GM10847 (cell line): ENCODE results near the gene WNK1.

Experiments used
- POLR2A ChIP-seq: IDR thresholded peaks from 2 replicates; pipeline ENCODE4 v1.6.1; 2011; ENCODE audit not compliant: insufficient read length; ENCODE audit errors: extremely low read depth

Gene WNK1

DNA sequence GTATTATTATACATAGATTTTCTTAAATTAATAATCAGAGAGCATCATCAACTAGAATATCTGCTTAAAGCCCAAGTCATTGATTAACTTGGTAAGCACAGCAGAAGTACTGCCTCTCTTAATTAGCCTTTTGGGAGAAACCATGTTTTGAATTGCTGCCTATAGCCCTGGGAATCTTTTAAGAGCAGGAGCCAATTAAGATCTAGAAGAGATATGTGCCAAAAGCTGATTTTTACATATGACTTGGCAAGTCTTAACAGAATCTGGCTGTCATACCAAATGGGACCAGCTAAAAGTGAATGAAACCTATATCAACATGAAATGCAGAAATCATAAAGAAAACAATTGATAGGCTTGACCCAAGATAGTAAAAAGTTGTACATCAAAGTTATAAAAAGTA lies 23.2 kb upstream of the WNK1 start:
- TF ChIP-seq POLR2A, result no peak

- no peak for TF ChIP-seq POLR2A
Measured at GRCh38 chr12:730550-730949, 21.8 kb upstream of the WNK1 start.

DNA sequence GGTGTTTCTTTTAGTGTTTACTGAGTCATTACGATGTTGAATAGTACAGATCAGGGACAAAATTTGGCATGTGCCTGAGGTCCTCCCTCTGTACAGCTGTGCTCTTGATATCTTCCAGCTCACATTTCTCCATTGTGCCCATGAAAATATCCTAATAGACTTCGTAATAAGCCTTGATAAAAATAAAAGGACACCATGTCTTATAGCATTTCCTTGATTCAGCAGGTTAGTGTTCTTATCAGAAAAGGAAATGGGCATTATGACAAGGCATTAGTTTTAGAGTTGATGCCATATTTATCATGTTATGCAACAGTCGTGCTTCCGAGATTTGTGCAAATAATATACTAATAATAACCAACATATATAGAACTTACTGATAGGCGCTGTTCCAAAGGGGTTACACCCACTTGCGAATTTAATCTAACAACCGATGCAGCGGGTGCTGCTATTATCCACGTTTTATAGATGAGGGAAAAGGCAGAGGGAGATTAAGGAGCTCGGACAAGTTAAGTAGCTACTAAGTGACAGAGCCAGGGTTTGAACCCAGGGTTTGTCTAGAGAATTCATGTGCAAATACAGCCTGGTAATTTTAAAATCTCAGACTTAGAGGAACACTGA lies 15.1 kb upstream of the WNK1 start:
- no peak for TF ChIP-seq POLR2A

DNA sequence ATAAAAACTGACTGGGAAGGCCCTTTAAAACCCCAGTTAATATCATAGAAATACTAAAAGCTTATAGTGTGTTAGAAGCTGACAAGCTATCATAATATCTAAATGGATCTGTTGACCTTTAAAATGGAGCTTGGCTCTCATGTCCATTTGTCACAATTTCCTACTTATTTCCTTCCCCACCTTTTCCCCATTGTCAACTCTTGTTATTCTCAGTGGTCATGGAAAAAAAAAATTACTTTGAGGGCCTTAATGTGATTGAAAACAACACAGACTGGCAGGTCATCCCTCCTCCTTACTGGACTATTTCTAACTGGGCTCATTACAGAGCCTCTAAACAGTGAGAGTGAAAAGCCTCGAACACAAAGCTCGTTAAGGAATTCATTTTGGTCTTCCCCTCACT lies 13.7 kb upstream of the WNK1 start:
- no peak for TF ChIP-seq POLR2A

GRCh38 chr12:739349-739748 lies 13.0 kb upstream of the WNK1 start:
- no peak for TF ChIP-seq POLR2A

DNA sequence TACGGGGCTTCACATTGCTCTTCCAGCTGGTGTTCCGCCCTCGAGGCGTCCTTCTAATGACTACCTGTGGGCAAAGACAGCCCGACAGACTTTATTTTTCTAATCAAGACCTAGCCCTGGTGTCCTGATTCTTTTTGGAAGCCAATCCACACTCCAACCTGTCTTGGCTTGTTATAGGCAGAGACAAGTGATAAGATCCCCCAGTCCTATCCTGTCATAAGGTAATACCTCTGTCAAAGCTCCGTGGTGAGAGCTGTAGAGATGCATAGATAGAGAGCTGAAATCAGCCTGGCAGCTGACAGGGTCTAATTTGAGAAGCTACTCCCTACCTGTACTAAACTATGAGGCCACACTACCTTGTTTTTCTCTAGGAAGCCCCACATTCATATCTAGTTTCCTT lies 11.5 kb upstream of the WNK1 start:
- no peak for TF ChIP-seq POLR2A

DNA sequence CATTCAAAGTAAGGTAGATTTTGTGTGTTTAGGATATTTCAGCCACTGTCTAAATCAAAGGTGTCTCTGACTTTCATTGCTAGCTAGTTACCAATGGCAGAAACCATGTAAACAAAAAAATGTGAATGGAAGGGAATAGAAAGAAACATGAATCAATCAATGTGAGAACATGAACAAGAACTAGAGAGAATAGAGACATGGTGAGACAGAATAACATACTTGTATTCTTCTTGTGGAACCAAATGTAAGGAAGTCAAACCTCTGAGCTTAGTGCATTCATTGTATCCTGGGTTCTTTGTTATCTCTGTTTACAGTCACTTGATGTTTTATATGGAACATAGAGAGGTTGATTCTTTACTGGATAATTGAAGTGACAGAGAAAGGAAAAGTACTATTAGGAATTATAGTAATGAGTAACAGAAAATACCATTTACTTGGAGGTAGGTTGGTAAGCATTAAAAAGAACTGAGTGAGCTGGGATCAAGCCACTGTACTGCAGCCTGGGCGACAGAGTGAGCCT lies 2.6 kb upstream of the WNK1 start:
- TF ChIP-seq POLR2A, result no peak

DNA sequence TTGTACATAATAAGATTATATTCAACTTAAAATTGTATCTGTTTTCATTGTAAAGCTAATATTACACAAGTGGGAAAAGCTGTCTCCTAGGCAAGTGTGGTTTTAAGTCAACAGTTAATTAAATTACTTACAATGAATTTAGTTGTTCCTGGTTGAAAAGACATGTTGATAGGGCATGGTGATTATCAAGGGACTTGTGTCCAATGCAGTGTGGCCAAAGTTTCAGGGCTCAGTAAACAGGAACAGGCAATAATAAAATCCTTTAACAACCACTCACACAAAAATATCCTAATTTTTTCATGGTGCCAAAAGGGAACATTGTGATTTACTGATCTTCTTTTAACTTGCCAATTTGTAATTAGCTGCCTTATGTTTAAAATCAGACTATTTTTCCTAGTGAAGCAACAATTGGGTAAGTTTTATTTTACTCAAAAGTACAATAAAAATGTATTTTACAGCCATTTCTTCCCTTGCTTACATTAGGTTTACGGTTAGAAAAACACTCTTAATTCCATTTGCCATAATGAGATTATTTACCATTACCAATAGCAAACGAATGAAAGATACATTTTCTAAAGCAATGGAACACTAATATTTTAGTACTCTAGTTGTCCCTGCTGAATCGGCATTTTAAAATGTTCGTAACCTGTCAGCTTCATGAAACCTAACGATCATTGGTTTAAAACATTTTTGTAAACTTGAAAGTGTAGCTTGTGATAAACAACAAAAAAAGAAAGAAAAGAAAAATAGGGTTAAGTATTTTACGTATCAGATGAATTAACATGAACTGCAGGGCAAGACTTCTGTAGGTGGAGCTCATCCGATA lies 1.8 kb upstream of the WNK1 start:
- TF ChIP-seq POLR2A, result no peak

- peak; percentile 88 for TF ChIP-seq POLR2A
Measured at GRCh38 chr12:751192-751998, 984 bp upstream of the WNK1 start.

DNA sequence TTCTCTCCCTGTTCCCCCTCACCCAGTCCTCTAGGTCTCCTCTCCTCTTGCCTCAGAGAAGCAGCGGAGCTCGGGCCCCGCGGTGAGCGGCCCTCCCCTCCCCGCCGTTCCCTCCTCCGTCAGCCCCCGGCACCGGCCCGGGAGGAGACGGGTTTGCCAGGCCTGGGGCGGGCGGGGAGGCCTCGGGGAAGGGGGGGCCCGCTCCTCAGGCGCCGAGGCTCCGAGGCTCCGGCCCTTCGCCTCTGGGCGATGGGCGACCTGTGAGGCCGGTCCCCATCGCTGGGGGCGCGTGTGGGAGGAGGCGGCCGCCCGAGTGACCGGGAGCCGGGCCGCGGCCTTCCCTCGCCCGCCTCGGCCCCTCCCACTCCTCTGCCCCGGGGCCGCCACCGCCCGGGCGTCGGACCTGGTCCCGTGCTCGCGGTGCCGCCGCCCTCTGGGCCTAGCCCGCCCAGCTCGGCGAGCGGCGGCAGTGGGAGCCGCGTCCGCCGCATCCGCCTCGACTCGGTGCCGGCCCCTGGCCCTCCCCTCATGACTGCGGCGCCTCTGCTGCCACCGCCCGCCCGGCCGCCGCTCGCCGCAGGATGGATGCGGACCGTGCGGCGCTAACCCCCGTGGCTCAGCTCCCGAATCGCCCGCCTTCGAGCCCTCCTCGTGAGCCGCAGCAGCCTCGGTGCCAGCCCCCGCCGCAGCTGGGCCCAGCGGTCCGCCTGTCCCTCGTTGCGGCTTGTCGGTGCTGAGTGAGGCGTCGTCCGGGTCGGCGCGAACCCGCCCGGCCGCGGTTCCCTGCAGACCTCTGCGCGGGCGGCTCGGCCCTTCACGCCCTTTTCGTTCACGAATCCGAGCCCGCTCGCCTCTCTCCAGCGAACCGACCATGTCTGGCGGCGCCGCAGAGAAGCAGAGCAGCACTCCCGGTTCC lies 574 bp downstream of the WNK1 start:
- no peak for TF ChIP-seq POLR2A

DNA sequence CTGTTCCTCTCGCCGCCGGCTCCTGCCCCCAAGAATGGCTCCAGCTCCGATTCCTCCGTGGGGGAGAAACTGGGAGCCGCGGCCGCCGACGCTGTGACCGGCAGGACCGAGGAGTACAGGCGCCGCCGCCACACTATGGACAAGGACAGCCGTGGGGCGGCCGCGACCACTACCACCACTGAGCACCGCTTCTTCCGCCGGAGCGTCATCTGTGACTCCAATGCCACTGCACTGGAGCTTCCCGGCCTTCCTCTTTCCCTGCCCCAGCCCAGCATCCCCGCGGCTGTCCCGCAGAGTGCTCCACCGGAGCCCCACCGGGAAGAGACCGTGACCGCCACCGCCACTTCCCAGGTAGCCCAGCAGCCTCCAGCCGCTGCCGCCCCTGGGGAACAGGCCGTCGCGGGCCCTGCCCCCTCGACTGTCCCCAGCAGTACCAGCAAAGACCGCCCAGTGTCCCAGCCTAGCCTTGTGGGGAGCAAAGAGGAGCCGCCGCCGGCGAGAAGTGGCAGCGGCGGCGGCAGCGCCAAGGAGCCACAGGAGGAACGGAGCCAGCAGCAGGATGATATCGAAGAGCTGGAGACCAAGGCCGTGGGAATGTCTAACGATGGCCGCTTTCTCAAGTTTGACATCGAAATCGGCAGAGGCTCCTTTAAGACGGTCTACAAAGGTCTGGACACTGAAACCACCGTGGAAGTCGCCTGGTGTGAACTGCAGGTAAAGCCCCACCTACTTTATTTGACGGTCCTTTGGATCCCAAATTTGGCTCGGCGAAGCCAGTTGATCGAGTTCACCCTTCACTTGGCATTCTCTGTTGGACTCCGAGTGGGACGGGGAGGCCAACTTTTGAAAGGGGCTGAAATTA lies 1.5 kb downstream of the WNK1 start:
- no peak for TF ChIP-seq POLR2A

DNA sequence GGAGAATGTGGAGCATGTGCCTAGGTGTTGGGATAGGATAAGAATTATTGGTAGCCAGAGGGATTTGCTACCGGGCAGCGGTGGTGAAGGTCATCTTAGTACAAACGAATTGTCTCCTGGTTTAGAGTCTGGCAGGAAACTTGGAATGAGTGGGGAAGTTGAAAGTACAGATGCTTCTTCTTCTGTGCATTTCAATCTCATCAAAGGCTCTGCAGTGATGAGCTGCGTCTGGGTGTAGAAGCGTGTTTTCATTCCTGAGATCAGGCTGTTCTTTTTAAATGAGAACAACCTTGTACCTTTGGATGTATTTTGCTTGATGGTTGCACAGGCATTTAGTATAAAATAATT lies 2.1 kb downstream of the WNK1 start:
- no peak for TF ChIP-seq POLR2A

DNA sequence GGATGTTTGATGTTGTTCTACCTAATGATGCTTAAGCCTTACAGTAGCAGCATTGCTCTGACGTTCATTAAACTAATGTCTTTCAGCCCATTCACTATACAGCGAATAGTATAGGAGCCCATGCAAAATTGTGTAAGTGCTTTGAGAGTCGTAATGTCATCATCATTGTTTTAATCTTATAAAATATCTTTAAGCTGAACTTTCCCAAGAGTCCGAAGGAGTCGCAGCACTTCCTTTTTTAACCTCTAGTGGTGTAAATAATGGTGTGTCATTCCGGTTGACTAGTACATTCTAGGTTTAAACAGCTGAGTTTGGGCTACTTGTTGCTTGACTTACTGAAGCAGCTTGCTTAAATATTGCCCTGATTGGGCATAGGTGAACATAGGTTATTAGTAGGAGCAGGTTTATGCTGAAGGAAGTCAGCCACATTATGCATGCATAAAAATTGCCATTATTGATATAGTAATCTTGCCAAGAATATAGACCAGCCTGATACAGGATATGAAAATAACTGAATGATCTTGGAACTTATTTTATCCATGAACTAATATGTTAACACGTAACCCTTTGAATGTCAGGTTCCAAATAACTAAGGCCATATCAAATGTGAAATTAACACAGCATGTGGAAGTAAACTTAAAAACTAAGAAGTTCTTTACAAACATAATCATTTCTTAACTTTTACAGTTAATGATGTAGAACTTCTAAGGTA lies 2.6 kb downstream of the WNK1 start:
- no peak for TF ChIP-seq POLR2A
